GM20431 (cell line): ENCODE data around the gene MACC1.

Experiments
- in situ Hi-C: fragments of 300-500 bp; cut with MseI, MboI; formaldehyde crosslinking; loops from one replicate; pipeline ENCODE4 v1.15.0; 2020; ENCODE audit warnings: low sequenced_read_pairs; ENCODE audit not compliant: unreplicated experiment

Gene MACC1, protein sequence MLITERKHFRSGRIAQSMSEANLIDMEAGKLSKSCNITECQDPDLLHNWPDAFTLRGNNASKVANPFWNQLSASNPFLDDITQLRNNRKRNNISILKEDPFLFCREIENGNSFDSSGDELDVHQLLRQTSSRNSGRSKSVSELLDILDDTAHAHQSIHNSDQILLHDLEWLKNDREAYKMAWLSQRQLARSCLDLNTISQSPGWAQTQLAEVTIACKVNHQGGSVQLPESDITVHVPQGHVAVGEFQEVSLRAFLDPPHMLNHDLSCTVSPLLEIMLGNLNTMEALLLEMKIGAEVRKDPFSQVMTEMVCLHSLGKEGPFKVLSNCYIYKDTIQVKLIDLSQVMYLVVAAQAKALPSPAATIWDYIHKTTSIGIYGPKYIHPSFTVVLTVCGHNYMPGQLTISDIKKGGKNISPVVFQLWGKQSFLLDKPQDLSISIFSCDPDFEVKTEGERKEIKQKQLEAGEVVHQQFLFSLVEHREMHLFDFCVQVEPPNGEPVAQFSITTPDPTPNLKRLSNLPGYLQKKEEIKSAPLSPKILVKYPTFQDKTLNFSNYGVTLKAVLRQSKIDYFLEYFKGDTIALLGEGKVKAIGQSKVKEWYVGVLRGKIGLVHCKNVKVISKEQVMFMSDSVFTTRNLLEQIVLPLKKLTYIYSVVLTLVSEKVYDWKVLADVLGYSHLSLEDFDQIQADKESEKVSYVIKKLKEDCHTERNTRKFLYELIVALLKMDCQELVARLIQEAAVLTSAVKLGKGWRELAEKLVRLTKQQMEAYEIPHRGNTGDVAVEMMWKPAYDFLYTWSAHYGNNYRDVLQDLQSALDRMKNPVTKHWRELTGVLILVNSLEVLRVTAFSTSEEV

DNA sequence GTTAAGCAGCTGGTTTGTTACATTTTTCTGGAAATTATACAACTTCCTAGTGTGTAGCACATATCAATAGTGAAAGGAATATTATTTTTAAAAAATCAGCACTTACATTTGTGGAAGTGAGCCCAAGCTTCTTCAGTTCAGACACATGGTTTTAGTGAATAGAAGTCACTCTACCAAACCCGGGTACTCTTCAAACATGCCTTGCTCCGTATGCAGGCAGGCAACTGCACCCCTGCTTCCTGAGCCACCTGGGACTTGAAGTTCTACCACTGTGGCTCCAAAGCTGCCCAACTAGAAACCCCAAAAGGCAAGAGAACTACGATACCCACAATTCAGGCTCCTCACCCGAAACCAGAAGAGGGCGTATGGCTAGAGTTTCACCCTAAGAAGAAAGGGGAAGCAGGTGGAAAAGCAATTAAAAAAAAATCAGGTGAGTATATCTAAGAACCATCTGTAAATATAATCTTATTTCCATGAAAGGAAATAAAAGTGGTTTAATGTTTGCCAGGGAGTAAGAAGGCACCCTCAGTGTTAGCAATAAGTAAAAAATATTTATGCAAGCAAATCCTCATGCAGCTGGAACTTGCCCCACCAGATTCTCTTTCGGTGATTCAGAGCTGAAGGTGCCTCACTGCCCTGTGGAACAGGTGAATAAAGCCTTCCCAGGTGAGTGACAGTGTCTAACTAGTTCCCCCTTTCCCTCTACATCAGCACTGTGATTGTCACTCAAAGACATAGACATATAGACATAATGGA is at the start of gene MACC1:
TSS of gene MACC1 (minus strand) at position 192 of the 756 bp plus-strand sequence. CDS start 55,522 bp downstream, outside the sequence.
- in situ Hi-C loops = loop anchor here (25.0 kb wide), 1 partner anchor 95 kb away; no protein-coding TSS in a partner anchor

DNA sequence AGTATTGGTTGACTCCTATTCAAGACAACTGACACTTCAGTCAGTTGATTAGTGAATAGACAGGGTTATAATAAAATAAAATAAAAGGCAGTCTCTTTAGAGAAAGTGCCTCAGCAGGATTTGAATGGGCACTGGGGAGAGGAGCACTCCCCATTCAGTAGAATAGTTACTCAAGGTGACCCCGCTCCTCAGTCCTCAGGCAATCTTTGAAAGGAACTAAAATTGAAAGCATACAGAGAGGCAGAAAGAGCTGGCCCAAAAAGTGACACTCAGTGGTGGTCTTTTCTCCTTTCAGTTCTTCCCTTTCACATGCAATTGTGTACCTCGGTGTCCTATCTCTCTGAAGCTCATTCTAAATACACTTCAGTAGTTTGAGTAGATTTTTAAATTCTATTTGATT is 47.4 kb upstream of the MACC1 start:
- in situ Hi-C loops = no loop called here

DNA sequence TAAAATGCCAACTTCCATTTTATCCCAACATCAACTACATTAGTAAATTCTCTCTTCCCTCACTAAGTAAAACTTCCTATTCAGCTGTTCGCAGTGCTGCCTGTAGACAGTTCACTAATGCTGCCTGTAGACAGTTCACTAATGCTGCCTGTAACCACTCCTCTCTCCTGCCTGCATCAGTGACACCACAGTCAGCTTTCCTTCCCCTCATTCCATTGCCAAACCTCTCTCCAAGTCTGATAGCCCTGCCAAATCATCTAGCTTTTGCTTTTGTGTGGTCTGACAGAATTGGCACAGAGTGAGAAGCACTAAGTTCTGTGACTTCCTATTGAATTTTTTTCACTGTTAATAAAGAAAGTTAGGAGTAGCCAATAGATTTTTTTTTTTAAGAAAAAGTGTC is 43.0 kb upstream of the MACC1 start:
- in situ Hi-C loops = no loop called here

DNA sequence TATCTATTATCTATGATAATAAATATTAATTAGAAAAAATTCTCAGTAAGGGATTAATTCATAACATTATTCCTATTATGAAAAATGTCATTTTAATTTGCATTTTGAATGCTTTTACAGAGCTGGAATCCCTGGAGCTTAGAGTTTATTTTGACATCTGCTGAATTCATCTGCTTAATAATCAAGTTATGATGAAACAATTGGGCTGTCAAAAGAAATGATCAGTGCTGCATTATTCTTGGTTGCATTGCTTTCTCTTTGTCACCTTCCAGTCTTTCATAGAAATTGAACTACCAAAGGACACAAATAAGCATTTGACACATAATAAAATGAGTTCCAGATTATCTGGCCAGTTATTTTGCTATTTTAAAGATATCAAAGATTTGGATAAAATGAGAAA is 40.0 kb upstream of the MACC1 start:
- in situ Hi-C loops = no loop called here

DNA sequence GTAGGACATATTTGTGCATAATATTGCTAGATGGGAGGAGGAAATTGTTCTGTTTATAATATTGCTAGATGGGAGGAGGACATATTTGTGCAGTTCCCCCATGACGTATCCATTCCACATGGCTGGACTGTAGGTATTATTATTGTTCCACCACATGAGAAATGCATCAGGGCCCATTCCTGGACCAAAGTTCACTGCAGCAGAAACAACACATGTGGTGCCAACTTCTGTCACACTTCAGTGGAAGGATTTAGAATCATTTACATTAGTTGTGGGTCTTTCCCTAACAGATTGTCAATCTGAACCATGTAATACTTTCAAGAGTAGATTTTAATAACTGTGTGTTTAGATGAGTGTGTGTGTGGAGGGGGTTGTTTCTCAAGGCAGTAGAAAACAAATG is 32.7 kb upstream of the MACC1 start:
- in situ Hi-C loops = no loop called here

DNA sequence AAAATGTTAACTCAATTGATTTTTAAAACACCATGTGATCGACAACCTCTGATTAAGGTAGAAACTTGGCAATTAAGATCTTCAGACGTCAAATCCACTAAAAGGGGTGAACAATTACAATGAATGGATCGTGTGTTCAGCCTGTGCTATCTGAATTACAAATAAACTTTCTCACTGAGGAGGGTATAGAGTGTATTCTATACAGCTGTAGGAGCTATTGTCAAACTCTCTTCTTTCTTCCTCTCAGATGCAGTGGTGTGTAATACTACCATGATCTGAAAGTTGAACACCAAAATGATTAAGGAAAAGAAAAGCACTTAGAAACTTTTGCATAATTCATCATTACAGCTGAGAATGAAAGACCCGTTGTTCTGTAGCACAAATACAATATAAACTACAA is 32.2 kb upstream of the MACC1 start:
- in situ Hi-C loops = no loop called here

DNA sequence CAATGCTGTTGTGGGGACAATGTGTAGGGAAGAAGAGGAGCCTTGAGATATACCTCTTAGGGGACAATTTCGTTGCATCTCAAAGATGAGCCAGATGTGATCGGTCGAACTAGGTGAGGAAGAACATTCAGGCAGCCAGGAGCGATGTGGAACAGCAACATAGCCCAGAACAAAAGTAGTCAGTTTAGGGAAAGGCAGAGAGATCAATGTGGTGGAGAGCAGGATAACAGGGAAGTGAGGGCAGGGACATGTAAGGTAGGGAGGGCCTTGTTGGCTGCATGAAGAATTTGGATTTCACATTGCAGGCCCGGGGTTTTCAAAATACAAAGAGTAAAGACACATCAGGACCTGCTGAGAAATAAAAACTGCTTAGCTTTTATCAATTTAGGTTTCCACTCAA is 29.1 kb upstream of the MACC1 start:
- in situ Hi-C loops = no loop called here

DNA sequence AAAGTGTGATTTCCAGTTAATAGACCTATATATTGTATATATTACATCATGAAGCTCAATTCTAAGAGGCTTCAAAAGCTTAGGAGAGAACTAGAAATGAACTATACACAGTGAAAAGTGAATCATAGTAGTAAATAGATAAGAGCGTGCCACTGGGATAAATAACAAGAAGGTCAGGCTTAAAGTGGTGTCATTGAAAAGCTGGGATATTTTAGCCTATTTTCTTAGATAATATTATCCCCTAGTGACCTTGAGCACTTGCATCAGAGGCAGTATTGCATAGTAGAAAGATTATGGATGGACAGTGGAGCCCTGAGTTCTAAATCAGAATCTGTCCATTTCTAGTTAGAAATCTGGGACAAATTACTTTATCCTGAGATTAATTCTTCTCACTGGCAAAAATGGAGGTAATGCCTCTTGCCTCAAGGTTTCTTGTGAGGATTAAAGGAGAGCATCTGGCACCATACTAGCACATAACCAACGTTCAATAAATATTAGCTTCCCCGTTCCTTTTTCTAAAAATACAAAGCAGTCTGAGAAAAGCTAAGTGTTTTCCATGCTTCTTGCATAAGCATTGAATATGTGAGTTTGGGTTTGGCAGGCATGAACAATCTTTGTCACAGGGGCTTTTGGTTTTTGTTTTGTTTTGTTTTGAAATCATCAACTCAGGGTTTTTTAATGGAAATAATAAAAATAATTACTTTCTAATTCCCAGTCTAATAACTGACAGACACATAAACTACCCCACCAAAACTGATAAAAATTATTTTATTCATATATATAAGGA is 27.3 kb upstream of the MACC1 start:
- in situ Hi-C loops = no loop called here

DNA sequence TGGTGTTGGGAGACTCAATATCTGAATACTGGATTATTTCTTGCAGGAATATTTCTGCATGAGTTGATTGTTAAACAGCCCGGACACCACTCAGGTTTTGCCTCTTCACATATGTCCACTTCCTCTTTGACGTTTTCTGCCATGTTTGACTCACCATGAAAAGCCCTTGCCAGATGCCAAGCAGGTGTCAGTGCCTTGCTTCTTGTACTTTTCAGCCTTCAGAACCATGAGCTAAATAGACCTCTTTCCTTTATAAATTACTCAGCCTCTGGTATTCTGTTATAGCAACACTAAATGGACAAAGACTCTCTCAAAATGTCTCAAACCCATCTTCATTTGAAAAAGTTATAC is 24.7 kb upstream of the MACC1 start:
- in situ Hi-C loops = no loop called here

DNA sequence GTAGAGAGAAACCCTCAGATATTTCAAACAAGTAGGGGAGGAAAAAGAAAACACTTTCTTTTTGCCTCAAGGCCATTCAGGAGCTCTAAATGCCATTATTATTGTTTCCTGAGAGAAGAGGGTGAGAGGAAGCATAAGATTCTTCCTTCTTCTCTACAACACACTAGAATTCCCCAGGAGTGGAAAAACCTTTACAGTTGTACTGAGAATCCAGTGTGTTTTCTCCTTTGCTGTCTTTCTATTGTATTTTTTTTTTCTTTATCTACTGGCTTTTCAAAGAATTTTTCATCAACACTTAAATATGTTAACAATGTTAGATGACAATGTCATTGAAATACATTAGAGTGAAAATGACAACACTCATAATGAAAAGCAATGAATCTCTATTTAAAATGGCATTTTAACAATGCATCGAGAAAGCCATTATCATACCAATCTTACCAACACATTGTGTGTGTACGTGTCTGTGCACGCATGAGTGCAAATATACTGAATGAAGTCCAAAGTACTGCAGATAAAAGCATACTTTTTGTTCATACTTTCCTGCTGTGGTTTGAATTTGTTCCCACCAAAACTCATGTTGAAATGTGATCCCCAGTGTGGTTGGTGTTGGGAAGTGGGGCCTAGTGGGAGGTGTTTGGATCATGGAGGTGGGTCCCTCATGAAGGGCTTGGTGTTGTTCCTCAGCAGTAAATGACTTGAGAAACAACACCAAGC is 24.2 kb upstream of the MACC1 start:
- in situ Hi-C loops = no loop called here

DNA sequence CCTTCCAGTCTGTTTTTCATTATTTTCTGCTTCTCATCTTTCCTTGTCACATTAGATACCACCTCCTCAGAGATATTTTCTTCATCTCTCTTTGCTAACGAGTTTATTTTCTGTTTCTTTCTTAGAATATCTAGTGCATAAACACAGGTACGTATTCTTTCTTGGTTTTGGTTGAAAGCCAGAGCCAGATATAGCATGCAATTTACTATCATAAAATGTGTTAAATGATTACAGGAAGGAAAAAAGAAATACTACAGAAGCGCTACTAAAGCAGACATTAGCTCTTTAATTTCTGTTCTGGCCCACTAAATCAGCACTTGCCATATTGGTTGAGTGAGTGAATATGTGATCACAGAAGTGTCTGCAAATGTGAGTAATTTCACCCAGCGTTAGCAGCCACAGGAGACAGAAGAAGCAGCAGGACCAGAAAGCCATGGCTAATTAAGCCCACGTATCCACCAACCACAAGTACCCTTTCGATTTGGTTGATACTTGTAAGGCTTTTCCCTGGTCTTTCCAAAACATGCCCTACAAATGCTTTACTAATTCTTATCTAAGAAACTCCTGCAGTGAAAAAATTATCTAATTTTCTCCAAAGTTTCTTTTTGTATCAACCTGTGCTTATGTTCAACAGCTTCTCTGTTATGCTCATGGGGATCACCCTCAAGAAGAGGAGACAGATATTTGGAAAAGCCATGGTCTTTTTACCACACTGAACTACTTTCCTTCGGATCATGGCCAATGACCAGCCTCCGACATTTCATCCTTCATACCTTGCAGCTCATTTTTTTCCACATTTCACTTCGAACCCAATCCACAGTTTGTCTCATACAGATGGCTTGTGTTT is 23.1 kb upstream of the MACC1 start:
- in situ Hi-C loops = no loop called here

DNA sequence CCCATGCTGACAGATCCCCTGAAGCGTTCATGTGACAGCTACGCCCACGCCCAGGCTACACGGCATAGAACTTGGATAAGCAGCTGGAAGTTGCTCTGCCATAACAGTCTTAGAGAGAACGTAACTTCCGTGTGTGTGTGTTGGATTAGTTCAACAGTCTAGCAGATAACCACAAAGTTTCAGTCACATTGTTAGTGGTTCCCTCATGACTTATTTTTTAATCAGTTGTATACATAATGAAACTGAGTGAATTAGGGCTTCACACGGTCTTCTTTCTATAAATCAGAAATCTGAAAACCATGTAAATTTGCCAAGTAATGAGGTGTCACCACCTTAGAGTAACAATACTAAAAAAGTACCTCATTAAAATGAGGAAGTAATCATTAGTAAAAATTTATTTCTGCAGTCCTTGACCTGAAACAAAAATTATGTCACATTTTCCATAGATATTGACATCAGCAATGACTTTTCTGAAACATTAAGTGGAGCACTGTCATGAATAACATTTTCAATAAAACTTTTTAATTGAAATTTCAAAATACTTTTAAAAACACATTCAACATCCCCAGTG is 21.7 kb upstream of the MACC1 start:
- in situ Hi-C loops = no loop called here

DNA sequence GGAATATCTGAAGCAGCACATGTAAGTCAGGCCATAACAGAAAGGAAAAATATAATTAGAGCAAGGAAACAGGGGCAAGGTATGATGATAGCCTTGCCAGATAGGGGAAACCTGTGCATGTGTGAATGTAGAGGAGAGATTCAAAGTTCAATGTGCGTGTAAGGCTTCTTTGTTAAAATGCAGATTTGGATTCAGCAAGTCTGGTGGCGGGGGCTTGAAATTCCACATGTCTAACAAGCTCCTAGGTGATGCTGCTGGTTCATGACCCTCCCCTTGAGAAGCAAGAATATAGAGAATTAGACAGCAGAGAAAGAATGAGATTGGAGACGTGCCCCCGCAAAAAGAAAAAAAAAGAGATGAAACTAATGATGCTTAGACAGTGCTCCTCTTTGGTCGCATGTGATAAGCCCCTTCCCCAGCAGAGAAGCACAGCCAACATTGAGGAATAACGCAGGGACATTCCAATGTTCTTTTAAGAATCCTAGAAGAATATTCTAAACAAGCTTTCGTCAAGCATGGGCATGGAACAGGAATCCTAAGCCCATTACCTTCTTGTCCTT is 21.1 kb upstream of the MACC1 start:
- in situ Hi-C loops = no loop called here

DNA sequence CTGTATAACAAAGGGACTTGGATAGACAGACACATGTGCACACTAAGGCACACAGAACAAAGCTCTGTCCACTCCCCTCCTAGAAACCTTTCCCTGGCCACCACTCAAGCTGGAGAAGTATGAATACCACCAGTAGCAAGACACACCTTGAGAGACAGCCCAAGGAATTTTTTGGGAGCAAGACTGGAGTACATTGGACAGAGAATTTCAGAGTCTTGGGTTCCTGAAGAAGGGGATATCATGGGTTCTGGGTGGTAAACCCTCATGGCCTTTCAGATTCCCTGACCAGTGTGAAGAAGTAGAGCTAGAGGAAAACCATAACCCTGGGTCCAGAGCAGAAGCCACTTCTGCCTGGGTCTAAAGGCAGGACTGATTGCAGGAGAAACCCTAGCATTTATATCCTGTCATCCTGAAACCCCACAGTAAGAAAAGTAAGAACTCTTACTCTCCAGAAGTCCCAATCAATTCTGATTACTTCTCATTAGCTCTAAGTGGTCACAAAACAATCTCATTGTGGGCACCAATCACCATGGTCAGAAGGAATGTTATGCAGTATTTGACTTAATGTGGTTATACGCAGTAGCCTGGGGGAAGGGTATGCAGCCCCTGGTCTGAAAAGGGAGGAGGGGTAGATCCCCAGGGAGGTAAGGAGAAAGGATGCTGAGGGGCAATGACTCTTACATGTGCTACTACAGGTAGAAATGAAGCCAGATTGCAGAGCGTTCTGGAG is 20.4 kb upstream of the MACC1 start:
- in situ Hi-C loops = no loop called here

DNA sequence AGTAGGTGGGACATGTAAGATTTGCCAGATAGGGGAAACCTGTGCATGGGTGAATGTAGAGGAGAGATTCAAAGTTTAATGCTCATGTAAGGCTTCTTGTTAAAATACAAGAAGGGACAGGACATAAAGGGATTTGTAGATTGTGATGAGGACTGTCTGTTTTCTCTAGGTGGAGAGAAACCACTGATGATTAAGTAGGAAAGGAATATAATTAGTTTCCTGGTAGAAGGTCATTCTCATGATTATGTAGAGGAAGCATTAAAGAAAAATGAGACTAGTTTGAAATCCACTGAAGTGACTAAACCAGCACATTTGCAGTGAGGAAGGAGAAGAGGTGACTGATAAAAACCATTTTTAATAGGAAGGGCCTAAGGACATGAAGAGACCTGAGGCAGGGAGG is 19.6 kb upstream of the MACC1 start:
- in situ Hi-C loops = no loop called here

DNA sequence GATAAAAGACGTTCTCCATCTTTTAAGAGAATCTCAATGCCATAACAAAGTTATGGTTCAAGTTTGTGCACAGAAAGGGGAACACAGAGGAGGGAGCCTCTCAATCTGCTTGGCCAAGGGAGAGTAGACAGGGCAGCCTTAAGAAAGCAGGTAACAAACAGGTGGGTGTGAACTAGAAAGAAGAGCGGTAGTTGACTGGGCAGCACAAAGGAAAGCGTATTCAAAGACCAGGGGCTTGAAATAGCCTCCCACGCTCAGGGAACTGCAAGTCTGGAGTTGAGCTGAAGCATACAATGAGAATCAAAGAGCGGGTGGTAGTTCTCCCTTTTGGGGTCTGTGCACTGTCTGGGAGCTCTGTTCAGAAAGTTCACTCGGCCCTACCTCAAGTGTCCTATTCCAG is 18.9 kb upstream of the MACC1 start:
- in situ Hi-C loops = no loop called here

DNA sequence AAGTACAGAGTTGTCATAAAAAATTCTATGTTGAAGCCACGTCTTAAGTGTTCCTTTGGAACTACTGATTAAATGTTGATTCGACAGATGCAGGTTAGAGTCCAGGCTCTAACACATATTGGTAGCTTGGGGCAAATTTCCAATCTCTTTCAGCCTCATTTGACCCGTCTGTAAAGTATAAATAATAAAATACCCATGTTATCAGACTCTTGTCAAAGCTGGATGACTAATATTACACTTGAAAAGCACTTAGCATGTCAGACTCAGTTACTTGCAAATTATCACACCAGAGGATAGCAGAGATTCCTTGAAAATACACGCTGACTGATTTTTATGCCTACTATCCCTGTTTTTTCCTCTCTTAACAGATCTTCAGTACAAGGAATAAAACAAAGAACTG is 18.1 kb upstream of the MACC1 start:
- in situ Hi-C loops = no loop called here
